Body of pancreas (tissue), 4 donors: ENCODE measurements around the gene PDC.
"Not testable (repeated sequence)": the region's sequence is repeated elsewhere in the genome, so short reads cannot be mapped to it uniquely, and the experiment has no call there.

ENCODE experiments used
- POLR2A ChIP-seq, 3 donors: fragments of 450-650 bp; IDR thresholded peaks; one replicate each; pipeline ENCODE4 v1.6.1; 2016; ENCODE audit warnings: antibody characterized with exemption in 3 of 3, mild to moderate bottlenecking in 2 of 3
- TF ChIP-seq, protein P1 (sequence below), 7 experiments: fragments of 450-650 bp in 4 of 7; fragments of 200-600 bp in 3 of 7; sonication (generic) in 3 of 7; IDR thresholded peaks; one replicate each; pipeline ENCODE4 v1.5.1; 2016 to 2019; ENCODE audit warnings: antibody characterized with exemption in 7 of 7

DNA sequence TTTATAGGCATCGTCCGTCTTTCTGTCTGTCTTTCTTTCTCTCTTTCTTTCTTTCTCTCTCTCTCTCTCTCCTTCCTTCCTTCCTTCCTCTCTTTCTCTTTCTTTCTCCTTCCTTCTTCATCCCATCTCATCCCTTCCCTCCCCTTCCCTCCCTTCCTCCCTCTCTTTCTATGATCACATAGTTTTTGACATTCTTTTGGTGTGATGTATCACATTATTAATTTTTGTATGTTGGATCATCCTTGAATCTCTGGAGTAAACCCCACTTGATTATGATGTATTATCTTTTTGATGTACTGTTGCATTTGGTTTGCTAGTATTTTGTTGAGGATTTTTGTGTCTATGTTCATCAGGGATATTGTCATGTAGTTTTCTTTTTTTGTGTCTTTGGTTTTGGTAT is 59.5 kb downstream of the PDC start:
- TF ChIP-seq, protein P1, sequence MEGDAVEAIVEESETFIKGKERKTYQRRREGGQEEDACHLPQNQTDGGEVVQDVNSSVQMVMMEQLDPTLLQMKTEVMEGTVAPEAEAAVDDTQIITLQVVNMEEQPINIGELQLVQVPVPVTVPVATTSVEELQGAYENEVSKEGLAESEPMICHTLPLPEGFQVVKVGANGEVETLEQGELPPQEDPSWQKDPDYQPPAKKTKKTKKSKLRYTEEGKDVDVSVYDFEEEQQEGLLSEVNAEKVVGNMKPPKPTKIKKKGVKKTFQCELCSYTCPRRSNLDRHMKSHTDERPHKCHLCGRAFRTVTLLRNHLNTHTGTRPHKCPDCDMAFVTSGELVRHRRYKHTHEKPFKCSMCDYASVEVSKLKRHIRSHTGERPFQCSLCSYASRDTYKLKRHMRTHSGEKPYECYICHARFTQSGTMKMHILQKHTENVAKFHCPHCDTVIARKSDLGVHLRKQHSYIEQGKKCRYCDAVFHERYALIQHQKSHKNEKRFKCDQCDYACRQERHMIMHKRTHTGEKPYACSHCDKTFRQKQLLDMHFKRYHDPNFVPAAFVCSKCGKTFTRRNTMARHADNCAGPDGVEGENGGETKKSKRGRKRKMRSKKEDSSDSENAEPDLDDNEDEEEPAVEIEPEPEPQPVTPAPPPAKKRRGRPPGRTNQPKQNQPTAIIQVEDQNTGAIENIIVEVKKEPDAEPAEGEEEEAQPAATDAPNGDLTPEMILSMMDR (IDR thresholded peaks at IDR 0.05) = not testable (repeated sequence)
- TF ChIP-seq POLR2A (IDR thresholded peaks at IDR 0.05) = not testable (repeated sequence)
